NCI-H2029 (cell line): ENCODE measurements around the gene CRLF2.
"Not testable (repeated sequence)": the region's sequence is repeated elsewhere in the genome, so short reads cannot be mapped to it uniquely, and the experiment has no call there.

Experiments used
- DNase-seq: peaks from one replicate; lab custom pipeline; 2025; lab: John Stamatoyannopoulos, UW

The CRLF2 gene

DNA sequence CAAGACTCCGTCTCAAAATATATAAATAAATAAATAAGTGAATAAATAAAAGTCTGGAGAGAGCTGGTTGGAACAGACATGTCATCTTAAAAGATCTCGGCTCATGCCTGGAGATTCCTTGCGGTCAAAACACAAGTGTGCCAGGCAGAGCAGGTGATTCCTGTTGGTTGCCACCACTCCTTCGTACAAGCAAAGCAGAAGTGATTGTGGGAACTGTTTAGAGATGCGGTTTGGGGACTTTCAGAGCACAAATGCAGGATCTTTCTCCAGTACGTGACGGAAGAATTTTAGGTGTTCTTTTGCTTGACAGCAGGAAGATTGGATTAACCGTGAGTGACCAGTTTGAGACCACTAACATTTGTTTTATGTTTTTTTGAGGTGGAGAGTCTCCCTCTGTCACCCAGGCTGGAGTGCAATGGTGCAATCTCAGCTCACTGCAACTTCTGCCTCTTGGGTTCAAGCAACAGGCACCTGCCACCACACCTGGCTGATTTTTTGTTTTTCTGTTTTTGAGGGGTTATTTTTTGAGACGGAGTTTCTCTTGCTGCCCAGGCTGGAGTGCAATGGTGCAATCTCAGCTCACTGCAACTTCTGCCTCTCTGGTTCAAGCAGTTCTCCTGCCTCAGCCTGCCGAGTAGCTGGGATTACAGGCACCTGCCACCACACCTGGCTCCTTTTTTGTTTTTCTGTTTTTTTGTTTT, 2.8 kb upstream of the CRLF2 start:
- DNase-seq: no peak

DNA sequence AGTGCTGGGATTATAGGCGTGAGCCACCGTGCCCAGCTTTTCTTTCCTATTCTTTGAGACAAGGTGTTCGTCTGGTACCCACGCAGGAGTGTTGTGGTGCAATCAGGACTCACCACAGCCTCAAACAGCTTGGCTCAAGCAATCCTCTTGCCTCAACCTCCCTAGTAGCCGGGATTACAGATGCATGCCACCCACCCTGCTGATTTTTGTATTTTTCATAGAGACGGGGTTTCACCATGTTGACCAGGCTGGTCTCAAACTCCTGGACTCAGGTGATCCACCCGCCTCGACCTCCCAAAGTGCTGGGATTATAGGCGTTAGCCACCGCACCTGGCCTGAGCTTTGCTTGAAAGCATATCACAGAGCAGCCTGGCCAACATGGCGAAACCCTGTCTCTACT, 1.5 kb upstream of the CRLF2 start:
- no peak for DNase-seq

DNA sequence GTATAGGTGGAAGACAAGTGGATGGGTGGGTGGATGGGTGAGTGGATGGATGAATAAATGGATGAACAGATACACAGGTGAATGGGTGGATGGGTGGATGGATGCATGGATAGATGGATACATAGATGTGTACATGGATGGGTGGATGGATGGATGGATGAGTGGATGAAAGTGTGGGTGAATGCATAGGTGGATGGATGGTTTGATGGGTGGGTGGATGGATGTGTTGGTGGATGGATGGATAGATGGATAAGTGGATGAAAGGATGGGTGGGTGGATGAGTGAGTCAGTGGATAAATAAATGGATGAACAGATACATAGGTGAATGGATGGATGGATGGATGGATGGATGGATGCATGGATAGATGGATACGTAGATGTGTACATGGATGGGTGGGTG, 1.6 kb downstream of the CRLF2 start:
- DNase-seq: no peak

DNA sequence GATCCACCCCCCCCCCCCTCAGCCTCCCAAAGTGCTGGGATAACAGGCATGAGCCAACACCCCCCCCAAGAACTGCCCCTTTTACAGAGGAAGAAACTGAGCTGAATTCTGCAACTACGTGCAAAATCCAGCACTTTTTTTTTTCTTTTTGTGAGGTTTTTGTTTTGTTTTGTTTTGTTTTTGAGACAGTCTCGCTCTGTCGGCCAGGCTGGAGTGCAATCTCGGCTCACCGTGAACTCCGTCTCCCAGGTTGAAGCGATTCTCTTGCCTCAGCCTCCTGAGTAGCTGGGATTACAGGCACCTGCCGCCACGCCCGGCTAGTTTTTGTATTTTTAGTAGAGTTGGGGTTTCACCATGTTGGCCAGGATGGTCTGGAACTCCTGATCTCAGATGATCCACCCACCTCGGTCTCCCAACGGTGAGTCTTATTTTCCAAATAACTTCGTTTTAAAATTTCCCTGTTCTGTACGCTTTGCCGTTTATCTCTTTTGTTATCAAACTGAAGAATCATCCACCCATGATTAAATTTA, 4.9 kb downstream of the CRLF2 start:
- DNase-seq: no peak

DNA sequence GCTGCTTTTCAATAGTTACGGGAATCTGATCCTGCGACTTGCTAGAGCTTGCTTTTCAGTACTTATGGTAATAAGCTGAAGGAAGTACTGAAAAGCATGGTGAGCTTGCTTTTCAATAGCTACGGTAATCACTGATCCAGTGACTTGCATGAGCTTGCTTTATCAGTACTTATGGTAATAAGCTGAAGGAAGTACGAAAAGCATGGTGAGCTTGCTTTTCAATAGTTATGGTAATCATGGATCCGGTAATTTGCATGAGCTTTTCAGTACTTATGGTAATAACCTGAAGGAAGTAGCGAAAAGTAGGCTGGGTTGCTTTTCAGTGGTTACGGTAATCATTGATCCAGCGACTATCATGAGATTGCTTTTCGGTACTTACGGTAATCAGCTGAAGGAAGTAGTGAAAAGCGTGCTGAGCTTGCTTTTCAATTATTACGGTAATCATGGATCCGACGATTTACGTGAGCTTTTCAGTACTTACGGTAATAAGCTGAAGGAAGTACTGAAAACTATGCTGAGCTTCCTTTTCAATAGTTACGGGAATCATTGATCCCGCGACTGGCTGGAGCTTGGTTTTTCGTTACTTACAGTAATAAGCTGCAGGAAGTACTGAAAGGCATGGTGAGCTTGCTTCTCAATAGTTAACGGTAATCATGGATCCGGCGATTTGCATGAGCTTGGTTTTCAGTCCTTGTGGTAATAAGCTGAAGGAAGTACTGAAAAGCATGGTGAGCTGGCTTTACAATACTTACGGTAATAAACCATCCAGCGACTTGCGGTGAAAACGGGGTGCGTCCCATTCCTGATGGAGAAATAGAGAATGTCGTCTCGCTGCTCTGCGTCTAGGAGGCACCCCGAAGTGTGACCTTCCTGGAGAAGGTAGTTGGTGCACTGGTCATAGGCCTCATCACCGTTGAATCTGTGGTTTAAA, 6.5 kb downstream of the CRLF2 start:
- no peak for DNase-seq

DNA sequence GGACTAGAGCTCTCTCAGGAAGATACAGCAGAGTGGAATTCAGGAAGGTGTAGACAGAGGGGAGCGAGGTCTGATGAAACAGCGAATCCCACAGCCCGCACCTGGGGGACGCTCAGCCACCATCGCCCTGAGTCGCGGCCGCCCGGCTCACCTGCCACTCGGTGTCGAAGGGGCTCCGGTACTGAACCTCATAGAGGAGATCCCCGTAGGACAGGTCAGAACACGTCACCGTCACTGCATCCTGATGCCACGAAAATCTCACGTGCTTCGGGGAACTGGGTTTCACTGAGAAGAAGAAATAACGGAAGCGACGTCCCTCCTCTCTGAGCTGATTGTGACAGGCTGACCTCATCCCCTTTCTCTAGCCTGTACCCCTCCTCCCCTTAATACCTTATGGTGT, 10.2 kb downstream of the CRLF2 start:
- no peak for DNase-seq

DNA sequence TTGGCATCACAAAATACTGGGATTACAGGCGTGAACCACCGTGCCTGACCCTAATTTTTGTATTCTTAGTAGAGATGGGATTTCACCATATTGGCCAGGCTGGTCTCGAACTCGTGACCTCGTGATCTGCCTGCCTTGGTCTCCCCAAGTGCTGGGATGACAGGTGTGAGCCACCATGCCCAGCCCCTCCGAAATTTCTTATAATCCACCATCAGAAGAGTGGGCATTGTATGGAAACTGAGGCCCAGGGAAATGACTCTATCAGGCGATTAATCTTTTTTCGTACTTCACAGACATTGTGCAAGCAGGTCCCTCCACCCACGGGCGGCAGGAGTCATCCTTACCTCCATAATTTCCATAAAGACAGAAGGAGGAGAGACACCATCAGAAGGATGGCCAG, 16.0 kb downstream of the CRLF2 start:
- no peak for DNase-seq

DNA sequence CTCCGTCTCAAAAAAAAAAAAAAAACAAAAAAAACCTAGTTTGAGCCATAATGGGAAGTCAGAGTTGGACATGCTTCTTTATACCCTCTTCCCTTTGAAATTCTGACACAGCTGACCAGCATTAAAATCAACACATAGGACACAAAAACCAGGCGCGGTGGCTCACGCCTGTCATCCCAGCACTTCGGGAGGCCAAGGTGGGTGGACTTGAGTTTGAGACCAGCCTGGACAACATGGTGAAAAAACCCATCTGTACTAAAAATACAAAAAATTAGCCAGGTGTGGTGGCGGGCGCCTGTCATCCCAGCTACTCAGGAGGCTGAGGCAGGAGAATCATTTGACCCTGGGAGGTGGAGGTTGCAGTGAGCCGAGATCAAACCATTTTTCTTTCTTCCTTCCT, 20.3 kb downstream of the CRLF2 start:
- not testable (repeated sequence) for DNase-seq

DNA sequence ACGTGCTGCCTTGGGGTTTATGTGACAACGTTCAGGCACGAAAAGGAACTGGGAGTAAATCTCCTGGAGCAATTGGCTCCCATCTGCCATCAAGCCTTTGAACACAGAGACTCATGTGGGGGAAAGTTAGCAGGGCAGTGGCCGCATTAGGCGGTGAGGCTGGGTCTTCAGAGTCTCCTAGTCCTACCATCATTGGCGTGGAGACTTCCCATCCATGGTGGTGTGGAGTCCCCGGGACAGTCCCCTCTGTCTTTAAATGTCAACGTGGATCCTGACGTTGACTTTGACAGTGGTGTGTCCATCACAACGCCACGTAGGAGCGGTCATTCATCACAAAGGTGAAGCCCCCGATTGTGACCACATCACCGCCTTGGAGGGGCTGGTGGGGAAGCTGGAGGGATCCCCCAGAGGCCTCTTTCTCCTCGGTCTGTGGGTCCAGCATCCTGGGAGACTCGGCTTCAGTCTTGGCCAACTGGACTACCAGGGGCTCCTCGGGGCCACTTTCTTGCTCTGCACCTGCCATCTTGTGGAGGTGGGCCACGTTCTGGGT, 21.8 kb downstream of the CRLF2 start:
- no peak for DNase-seq

DNA sequence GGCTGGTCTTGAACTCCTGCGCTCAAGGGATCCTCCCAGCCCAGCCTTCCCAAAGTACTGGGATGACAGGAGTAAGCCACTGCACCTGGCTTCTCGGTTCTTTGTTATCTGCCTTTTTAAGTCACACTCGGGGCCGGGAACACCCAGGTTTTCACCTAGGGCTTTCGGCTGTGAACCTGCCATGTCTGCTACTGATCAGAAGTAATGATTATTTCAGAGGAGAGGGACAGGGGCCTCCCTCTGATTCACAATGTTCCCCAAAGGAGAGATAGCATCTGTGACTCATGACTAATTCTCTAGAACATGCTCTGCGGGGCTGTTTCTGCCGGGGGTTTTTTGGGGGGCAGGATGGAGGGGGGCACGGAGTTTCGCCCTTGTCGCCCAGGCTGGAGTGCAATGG, 26.9 kb downstream of the CRLF2 start:
- no peak for DNase-seq

DNA sequence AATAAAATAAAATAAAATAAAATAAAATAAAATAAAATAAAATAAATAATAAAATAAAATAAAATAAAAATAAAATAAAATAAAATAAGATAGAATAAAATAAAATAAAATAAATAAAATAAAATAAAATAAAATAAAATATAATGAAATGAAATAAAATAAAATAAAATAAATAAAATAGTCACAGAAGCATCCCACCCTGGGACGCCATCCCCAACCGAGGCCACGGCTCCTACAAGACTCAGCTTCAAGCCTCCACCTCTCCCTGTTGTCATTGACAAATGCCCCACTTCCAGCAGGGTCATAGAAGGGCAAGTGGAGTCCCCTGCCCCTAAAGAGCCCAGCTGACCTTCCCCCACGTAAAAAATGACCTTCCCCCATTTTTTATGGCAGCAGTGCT, 30.2 kb downstream of the CRLF2 start:
- DNase-seq: no peak

DNA sequence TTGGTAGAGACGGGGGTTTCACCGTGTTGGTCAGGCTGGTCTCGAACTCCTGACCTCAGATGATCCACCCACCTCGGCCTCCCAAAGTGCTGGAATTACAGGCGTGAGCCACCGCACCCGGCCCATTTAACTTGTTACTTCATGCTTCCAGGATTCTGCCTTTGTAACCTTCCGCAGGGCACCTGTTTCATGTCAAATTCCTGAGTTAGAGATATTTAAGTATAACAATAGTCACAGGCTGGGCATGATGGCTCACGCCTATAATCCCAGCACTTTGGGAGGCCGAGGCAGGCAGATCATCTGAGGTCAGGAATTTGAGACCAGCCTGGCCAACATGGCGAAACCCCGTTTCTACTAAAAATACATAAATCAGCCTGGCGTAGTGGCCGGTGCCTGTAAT, 30.8 kb downstream of the CRLF2 start:
- not testable (repeated sequence) for DNase-seq

DNA sequence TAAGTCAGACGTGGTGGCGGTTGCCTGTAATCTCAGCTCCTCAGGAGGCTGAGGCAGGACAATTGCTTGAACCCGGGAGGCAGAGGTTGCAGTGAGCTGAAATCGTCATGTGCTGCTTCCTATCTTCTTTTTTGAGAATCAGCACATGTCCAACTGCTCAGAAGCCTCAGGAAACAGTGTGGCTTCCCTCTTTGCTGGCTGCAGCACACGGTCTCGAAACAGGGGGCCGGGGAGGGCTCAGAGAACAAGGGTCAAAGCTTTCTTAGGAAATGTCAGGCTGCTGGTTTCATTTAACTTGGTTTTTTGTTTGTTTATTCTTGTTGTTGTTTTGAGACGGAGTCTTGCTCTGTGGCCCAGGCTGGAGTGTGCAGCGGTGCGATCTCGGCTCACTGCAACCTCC, 31.3 kb downstream of the CRLF2 start:
- no peak for DNase-seq

DNA sequence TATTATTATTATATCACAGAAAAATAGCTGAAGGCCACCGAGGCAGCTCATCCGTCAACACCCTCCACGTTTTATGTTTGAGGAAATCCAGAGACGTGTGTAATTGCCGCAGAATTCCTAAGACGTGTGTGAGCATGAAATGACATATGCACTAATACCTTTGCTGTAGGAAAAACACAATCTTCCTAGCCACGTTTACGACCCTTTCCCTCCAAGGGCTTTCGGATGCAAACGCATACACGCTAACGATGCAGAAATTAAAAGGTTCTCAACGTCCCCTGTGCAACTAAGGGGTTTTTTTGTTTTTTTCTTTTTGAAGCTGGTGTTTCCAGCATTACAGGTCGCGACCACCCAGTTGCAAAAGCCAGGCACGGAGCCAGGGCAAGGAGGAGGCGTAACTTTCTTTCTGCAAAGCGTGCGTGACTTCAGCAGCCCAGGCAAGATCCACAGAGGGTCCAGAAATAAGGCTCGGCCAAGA, 33.8 kb downstream of the CRLF2 start:
- DNase-seq: no peak

DNA sequence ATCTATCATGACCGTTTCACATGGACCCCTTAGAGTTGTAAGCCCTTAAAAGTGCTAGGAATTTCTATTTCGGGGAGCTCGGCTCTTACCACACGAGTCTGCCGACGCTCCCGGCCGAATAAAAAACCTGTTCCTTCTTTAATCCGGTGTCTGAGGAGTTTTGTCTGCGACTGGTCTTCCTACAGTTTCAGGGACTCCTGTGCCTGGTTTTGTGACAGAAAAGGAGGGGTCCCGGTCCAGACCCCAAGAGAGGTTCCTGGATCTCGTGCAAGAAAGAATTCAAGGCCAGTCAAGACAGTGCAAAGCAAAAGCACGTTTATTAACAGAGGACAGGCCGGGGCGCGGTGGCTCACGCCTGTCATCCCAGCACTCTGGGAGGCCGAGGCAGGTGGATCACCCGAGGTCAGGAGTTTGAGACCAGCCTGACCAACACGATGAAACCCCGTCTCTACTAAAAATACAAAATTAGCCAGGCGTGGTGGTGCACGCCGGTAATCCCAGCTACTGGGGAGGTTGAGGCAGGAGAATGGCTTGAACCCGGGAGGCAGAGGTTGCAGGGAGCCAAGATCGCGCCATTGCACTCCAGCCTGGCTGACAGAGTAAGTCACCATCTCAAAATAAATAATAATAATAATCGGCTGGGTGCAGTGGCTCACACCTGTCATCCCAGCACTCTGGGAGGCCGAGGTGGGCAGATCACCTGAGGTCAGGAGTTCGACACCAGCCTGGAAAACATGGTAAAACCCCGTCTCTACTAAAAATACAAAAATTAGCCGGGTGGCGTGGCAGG, 35.7 kb downstream of the CRLF2 start:
- not testable (repeated sequence) for DNase-seq

DNA sequence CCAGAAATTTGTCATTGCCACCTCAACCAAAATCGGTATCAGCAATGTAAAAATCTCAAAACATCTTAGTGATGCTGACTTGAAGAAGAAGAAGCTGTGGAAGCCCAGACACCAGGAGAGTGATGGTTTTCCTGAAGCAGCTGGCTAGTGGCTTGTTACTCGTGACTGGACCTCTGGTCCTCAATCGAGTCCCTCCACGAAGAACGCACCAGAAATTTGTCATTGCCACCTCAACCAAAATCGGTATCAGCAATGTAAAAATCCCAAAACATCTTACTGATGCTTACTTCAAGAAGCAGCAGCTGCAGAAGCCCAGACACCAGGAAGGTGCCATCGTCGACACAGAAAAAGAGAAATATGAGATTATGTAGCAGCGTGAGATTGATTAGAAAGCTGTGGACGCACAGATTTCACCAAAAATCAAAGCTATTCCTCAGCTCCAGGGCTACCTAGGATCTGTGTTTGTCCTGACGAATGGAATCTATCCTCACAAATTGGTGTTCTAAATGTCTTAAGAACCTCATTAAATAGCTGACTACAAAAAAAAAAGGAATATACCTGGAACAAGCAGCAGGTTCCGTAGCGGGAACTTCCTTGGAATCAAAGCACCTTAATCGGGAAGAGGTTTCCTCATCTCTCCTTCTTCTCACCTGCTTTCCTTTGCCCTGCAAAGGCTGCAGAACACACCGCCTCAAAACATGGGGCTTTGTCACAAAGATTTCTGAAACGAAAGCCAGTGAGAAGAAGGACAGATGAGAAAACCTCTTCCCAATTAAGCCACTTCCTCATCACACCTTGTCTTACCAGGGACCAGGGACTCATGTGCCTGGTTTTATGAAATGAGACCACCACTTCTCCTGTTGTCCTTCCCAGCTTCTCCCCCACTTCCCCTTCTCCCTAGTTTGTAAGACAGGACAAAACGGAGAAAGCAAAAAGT, 37.6 kb downstream of the CRLF2 start:
- DNase-seq: not testable (repeated sequence)

DNA sequence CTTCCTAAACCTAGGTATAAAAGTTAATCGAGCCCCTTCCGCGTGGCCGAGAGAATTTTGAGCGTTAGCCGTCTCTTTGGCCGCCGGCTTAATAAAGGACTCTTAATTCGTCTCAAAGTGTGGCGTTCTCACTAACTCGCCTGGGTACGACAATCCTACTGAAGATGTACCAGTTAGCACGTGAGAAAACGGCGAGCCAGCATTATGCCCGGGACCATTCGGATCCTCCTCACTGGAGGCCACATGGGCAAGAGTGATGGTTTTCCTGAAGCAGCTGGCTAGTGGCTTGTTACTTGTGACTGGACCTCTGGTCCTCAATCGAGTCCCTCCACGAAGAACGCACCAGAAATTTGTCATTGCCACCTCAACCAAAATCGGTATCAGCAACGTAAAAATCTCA, 39.0 kb downstream of the CRLF2 start:
- not testable (repeated sequence) for DNase-seq

DNA sequence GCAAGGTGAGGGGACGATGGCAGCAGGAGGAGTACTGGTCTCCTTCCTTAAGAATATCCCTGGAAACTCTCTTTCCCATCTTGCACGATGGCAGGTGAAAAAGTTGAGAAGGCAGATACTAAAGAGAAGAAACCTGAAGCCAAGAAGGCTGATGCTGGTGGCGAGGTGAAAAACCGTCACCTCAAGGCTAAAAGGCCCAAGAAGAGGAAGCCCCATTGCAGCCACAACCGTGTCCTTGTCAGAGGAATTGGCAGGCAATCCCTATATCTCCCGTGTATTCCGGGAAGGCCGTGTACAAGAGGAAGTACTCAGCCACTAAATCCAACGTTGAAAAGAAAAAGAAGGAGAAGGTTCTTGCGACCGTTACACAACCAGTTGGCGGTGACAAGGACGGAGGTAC, 40.0 kb downstream of the CRLF2 start:
- DNase-seq: no peak

DNA sequence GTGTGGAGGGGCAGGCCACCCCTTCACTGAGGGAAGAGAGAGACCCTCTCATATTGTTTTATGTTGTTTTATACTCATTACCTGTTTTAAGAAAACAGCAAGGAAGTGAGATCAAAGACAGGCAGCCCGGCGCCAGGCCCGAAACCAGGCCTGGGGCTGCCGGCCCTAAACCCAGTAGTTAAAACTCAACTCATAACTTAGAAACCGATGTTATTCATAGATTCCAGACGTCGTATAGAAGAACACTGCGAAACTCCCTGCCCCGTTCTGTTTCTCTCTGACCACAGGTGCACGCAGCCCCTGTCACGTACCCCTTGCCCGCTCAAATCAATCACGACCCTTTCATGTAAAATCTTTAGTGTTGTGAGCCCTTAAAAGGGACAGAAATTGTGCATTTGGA, 40.5 kb downstream of the CRLF2 start:
- not testable (repeated sequence) for DNase-seq

DNA sequence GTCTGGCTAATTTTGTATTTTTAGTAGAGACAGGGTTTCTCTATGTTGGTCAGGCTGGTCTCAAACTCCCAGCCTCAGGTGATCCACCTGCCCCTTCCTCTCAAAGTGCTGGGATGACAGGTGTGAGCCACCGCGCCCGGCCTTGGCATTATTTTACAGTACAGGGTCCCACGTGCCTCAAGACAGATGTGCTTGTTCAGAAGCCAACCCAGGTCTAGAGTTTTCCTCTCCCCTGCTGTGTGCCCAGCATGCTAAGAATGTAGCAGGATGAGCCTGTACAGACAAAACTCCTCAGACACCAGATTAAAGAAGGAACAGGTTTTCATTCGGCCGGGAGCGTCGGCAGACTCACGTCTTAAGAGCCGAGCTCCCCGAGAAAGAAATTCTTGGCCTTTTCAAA, 42.2 kb downstream of the CRLF2 start:
- no peak for DNase-seq

DNA sequence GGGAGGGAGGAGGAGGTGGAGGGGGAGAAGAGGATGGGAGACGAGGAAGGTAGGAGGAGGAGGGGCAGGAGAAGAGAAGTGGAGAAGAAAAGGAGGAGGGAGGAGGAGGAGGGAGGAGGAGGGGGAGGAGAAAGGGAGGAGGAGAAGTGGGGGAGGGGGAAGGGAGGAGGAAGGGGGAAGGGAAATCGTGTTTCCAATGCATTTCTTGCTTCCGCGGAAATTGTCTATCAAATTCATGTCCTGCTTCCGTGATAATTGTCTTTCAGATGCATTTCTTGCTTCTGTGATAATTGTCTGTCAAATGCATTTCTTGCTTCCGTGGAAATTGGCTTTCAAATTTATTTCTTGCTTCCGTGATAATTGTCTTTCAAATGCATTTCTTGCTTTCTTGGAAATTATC, 43.3 kb downstream of the CRLF2 start:
- no peak for DNase-seq
